GM21367 (cell line): ENCODE data around the gene SEC14L6.
"Not testable (repeated sequence)": the region's sequence is repeated elsewhere in the genome, so short reads cannot be mapped to it uniquely, and the experiment has no call there.

ENCODE experiments used
- ATAC-seq: cut with Tn5 transposase; IDR thresholded peaks from one replicate; pipeline ENCODE4 v1.9.1; 2021; ENCODE audit not compliant: unreplicated experiment

Gene SEC14L6

DNA sequence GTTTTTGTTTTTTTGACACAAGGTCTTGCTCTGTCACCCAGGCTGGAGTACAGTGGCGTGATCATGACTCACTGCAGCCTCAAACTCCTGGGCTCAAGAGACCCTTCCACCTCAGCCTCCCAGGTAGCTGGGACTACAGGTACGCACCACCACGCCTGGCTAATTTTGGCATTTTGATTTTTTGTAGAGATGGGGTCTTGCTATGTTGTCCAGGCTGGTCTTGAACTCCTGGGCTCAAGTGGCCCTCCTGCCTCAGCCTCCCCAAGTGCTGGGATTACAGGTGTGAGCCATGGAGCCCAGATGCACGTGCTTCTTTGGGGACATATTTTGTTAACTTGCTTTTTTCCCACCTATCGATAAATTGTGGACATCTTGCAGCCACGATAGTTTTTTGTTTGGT, 20.7 kb upstream of the SEC14L6 start:
- ATAC-seq: not testable (repeated sequence)

DNA sequence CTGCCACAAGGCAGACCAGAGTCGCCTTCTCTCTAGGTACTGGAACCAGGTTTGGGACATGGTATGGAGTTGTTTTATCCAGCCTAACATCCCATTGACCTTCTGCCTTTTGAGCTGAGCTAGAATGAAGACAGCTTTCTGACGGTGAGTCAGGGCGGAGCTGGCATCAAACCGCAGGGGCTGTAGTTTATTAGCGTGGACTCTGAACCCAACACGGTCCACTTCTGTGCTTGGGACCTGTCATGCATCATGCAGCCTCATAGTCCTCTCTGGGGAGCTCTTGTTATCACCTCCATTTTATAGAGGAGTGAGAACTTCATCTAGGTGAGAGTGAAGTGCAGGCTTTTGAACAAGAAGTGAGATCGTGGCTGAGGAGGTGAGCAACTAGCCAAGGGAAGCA, 19.6 kb upstream of the SEC14L6 start:
- no peak for ATAC-seq

DNA sequence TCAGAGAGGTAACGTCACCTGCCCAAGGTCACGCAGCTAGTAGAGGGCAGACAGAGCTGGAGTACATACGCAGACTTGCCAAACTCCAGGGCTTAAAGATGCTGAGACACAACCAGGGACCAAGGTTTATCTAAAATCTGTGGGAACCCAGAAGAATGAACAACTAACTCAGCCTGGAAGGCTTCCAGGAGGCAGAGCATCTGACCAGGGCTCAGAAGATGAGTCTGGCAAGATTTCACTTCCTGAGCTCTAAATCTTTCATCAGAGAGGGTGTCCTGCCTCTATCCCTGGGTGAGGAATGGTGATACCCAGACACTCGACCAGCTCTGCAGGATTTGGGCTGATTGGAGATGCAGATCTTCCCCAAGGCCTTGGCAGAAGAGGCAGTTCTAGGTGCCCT, 18.8 kb upstream of the SEC14L6 start:
- no peak for ATAC-seq

DNA sequence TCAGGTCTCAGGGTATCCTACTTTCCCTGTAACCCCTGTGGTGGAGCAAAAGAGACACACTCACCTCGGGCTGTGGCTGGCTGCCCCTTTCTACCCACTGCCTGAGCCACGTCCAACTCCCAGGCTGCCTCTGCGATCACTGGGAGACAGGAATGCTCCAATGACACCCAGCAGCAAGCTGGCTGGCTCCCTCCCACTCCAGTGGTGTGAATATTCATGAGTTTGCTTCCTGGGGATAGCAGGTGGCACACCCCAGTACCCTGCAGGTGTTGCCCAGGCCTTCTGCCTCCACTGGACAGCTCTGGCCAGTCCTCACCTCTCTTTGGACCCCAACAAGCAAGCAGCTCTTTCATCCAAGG, 18.2 kb upstream of the SEC14L6 start:
- ATAC-seq: no peak

DNA sequence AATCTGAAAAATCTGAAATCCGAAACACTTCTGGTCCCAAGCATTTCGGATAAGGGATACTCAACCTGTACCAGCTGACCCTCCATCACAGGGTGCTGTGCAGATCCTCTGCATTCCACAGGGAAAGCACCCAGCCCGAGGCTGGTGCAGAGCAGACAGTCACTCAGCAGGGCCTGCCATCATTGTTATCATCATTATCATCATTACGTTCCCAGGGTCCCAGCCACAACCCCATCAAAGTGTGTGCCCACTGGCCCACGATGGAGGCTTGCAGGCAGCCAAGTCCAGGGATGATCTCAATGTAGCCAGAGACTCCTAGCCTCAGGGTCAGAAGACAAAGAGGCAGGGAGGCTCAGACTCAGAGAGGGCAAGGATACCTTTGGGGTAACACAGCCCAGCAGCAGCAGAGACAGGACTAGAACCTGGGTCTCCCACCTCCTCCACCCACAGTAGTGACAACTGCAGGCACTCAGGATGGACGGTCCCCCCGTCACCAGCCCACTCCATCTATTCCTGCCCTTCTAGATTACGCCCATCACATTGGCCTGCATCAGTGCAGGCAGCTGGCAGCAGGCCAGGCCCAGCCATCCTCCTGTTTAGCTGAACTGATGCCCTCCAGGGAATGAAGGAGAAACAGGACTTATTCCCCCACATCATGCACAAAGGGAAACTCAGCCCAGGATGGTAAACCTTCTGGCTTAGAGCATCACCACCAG, 17.7 kb upstream of the SEC14L6 start:
- ATAC-seq: no peak

DNA sequence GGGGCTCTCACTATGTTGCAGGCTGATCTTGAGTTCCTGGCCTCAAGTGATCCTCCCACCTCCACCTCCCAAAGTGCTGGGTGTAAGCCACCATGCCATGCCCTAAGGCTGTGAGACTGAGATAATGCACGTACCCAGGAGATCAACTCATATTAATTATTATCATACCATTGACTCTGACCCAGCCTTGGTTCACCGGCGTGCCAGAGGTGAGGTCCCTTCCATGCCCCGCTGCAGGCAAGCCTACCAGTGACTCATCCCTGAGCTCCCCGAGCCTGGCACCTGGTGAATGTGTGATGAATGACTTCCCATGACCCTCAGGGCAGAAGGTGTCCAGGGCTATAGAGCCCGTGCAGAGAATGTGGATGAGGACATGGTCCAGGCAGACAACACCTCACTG, 15.8 kb upstream of the SEC14L6 start:
- ATAC-seq: no peak

DNA sequence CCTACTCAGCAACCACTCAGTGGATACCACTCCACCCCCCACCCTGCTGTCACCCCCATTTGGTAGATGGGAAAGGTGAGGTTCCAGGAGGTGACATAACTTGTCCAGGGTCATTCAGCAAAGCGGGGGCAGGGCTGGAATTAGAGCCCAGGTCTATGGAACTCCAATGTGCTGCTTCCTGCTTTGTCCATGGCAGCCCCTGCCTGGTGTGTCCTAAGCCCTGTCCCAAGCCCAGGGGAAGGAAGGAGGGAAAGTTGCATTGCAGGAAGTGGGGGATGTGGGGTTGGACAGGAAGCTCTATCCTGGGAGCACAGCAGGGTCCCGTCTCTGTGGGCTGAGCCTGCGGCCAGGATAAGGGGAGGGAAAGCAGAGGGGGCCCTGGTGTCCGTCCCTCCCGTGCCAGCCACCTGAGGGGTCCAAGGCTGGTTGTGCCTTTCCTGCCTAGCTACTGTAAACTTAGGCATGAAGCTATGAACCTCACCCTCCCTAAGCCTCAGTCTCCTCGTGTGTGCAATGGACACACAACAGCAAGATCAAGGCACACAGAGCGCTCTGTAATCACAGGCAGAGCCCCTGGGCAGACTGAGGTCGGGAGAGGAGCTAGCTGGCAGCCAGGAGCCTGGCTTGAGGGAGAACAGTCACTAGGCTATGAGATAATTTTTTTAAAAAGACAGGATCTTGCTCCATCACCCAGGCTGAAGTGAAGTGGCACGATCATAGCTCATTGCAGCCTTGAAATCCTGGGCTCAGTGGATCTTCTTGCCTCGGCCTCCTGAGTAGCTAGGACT, 15.1 kb upstream of the SEC14L6 start:
- ATAC-seq: no peak

DNA sequence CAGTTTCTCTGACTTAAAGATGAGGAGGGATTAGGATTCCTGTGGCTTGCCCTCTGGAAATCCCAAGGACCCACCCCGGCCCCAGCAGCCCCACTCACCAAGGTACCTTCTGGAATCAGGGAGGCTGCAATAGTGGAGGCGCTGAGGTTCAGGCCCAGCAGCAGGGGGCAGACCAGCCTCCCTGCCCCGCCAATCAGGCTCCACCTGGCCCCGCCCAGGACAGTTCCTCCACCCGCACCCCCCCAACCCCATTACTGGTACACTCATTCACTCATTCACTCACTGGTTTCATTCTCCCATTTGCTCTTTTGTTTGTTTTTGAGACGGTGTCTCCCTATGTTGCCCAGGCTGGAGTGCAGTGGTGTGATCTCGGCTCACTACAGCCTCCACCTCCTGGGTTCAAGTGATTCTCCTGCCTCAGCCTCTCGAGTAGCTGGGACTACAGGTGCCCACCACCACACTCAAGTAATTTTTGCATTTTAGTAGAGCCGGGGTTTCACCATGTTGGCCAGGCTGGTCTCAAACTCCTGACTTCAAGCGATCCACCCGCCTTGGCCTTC, 14.2 kb upstream of the SEC14L6 start:
- ATAC-seq: not testable (repeated sequence)

DNA sequence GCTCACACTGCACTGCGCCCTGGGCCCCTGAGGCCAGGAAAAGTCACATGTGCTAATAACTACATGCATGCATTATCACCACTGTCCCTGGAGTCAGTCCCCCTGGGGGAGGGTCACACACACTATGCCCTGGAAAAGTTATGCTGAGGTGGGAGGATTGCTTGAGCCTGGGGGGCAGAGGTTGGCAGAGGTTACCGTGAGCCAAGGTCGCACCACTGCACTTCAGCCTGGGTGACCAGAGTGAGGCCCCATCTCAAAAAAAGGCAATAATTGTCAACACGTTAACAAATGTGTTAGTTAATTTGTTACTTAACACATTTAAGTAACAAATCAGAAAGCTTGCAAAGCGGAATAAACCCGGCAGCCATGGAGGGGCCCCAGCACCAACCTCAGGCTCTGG, 13.3 kb upstream of the SEC14L6 start:
- no peak for ATAC-seq

DNA sequence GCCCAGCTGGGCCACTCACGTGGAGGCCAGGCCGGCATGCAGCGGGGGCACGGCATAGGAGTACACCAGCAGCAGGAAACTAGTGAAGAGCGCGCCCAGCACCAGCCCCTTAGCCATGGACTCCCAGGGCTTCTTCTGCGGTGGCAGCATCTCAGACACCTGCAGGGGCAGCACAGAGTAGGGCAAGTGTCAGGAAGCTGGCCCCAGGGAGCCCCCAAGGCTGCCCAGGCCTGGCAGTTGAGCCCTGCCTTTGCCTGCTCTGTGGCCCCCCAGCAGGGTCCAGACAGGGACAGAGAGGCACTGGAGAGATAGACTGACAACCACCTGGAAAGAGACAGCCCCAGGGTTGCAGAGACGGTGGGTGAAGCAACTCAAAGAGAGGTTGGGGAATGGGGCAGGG, 10.7 kb upstream of the SEC14L6 start:
- no peak for ATAC-seq

DNA sequence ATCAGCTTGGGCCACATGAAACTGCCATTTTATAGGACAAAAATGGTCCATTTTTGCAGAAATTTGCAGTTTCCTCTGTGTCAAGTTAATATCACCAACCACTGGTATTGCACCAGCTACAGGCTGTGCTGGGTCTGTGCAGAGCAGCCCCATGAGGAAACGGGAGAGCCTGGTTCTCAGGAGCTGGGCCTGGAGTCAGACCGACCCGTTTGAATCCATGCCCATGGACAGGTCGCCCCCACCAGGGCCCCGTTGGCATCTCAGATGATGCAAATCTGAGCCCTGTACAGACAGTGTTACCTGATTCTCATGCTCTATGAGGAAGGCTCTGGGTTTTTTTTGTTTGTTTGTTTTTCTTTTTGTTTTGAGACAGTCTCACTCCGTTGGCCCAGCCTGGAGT, 9.8 kb upstream of the SEC14L6 start:
- no peak for ATAC-seq

DNA sequence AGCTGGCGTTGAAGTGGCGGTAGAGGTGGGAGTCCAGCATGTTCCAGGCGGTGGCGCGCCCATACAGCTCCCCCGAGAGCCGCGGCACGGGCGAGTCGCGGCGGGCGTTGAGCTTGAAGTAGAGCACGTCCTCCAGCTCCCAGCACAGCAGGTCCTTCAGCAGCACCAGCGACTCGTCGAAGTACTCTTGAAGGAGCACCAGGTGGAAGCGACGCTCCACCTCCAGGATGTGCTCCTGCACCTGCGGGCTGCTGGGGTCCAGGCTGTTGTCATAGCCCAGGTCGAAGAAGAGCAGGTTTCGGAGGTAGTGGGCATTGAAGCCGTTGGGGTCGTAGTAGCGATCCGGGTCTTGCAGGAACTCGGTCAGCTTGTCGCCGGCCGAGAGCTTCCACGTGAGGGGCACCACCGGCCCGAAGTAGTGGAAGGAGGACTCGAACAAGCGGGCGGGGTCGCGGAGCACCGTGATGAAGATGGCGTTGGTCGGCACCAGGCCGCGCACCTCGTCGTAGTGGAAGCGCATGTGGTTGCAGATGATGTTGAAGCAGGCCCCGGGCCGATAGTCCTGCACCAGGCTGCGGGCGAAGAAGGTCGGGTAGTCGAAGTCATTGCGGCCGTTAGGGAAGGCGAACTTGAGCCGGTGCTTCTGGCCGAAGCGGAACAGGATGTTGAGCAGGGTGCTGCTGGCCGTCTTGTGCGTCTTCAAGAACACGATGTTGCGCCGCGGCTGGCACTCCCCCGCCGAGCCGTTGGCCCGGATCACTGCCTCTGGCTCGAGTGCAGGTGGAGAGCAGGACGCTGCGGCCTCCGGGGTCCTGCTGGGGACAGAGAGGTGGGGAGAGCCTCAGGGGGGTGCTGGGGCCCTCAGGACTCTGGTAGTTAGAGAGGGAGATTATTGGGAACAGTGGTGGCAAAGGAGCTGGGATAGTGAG, 9.0 kb upstream of the SEC14L6 start:
- ATAC-seq: no peak

DNA sequence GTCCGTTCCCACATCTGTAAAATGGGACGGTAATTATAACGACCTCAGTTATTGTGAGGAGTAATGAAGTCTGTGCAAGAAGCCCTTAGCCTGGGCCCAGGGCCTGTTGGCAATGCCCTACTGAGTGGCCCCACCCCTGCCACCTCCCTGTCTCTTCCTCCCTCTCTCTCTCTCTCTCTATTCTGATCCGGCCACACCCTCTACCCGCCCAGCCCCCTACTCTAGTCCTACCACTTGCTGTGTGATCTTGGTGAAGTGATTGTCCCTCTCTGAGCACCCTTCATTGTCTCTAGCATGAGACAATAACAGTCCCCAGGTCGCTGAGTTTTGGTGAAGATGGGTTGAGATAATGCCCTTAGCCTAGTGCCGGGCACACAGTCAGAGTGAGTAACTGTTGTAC, 7.4 kb upstream of the SEC14L6 start:
- ATAC-seq: no peak

DNA sequence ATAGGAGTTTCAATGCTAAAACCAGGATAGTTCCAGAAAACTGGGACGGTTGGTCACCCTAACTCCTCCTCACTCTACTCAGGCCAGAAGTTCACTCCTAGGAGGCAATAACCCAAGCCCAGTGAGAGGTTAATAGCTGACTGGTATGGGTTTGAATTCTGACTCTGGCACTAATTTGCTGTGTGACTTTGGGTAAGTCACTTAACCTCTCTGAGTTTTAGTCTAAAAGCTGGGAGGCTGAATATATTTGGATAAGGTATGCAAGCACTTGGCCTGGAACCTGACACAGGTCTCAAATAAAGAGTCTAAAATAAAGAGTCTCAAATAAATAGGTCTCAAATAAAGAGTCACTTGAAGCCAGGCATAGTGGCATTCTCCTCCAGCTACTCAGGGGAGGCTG, 6.2 kb upstream of the SEC14L6 start:
- ATAC-seq: no peak

DNA sequence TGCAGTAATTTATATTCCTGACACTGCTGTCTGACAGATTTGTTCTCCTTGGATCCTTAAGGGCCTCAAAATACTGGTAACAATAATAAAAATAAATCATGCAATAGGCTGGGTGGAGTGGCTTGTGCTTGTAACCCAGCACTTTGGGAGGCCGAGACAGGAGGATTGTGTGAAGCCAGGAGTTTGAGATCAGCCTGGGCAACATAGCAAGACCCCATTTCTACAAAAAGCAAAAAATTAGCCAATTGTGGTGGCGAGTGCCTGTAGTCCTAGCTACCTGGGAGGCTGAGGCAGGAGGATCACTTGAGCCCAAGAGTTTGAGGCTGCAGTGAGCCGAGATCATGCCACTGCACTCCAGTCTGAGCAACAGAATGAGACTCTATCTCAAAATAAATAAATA, 5.3 kb upstream of the SEC14L6 start:
- not testable (repeated sequence) for ATAC-seq

DNA sequence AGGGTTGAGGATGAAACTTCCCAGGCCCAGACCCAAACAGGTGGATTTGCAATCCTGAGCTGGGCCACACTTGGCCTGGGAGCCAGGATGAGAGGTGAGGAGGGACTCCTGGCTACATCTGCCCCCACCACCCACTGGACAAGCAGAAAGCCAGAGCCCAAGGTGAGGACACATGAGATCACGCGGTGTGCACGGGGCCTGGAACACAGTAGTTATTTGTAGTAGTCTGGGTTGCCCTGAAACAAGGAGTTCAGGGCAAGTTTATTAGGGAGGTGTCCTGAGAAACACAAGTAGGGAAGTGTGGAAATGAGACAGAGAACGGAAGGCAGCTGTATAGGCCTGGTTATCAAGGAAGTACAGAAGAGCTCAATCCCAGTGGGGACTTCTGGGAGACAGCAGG, 647 bp upstream of the SEC14L6 start:
- ATAC-seq: no peak

DNA sequence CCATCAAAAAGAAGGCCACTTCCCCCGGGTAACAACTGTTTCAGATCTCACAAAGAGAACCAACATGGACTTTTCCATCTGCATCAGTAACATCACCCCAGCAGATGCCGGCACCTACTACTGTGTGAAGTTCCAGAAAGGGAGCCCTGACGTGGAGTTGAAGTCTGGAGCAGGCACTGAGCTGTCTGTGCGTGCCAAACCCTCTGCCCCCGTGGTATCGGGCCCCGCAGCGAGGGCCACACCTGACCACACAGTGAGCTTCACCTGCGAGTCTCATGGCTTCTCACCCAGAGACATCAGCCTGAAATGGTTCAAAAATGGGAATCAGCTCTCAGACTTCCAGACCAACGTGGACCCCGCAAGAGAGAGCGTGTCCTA, 3.7 kb downstream of the SEC14L6 start:
- ATAC-seq: no peak

DNA sequence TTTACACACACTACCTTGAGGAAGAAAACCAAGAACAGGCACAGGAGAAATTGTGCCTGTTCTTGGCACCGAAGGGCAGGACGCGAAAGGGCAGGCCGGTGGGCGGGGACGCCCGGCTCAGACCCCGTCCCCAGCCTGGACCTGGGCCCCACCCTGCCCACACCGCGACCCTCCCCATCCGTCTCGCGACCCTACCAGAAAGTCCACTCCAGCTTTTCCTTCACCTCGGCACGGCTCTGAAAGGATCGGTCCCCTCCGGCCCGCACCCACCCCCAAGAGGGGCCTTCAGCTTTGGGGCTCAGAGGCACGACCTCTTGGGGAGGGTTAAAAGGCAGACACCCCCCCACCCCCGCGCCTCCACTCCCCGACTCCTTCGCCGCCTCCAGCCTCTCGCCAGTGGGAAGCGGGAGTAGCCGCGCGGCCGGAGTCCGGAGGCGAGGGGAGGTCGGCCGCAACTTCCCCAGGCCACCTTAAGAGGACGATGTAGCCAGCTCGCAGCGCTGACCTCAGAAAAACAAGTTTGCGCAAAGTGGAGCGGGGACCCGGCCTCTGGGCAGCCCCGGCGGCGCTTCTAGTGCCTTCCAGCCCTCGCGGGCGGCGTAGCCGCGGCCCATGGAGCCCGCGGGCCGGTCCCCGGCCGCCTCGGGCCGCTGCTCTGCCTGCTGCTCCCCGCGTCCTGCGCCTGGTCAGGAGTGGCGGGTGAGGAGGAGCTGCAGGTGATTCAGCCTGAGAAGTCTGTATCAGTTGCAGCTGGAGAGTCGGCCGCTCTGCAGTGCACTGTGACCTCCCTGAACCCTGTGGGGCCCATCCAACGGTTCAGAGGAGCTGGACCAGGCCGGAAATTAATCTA, 4.4 kb downstream of the SEC14L6 start:
- no peak for ATAC-seq

DNA sequence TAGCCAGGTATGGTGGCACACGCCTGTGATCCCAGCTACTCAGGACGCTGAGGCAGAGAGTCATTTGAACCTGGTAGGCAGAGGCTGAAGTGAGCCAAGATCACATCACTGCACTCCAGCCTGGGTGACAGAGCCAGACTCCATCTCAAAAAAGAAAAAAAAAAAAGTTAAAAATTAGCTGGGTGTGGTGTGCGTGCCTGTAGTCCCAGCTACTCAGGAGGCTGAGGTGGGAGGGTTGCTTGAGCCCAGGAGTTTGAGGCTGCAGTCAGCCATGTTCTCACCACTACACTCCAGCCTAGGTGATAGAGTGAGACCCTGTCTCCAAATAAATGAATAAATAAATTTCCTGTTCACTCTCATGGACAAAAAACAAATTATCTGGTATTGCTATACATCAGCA, 5.0 kb downstream of the SEC14L6 start:
- not testable (repeated sequence) for ATAC-seq

DNA sequence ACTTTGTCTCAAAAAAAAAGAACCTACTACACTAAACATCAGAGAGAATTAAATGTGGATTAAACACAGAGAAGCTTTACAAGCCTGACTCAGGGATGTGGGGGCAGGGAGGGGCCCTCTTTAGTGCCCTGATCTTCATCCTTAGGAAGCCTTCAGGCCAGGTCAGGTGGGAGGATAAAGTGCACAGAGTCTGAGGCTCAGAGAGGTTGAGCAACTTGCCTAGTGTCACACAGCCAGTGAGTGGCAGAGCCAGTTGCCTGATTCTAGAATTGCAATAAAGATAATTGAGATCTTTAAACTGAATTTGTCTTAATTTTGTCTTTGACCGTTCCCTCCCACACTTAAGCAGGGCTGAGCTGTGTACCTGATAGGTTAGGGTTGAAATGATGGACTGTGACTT, 7.2 kb downstream of the SEC14L6 start:
- no peak for ATAC-seq

DNA sequence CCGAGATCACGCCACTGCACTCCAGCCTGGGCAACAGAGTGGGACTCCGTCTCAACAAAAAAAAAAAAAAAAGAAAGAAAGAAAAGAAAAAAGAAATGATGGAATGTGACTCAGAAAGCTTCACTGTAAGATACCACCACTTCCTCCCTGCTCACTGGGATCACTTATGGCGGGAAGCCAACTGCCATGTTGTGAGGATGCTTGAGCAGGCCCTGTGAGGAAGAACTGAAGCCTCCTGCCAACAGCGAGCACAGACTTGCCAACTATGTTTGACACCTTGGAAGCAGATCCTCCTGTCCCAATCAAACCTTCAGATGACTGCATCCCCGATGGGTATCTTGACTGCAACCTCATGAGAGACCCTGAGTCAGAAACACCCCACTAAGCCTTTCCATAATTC, 8.3 kb downstream of the SEC14L6 start:
- ATAC-seq: no peak
